Mesenteric fat pad (tissue), 1 donor: Measurements from ENCODE around the gene LRP1B. TPM values are rescaled to one million over a fixed set of nuclear protein-coding genes. Genes with fewer than 3 reads are reported as not detected.
"Not testable (repeated sequence)": the region's sequence is repeated elsewhere in the genome, so short reads cannot be mapped to it uniquely, and the experiment has no call there.

Source experiments
- DNase-seq: peaks from one replicate; pipeline ENCODE4 v3.0.0-alpha.2; 2020; ENCODE audit warnings: low spot score
- total RNA-seq: library from RNA; stranded (reverse); fragmentation: NEBNext Ultra II Directional; extraction: Animal tissue kit (Norgen Biotek cat#: 25700); gene quantifications from one replicate; pipeline ENCODE4 v1.2.1, GENCODE V29; 2021
- donor health status: DM: yes; HTN: yes; CAD: no.

The LRP1B gene
- total RNA-seq, 1 donor from 2014 or later = 0.22 TPM

DNA sequence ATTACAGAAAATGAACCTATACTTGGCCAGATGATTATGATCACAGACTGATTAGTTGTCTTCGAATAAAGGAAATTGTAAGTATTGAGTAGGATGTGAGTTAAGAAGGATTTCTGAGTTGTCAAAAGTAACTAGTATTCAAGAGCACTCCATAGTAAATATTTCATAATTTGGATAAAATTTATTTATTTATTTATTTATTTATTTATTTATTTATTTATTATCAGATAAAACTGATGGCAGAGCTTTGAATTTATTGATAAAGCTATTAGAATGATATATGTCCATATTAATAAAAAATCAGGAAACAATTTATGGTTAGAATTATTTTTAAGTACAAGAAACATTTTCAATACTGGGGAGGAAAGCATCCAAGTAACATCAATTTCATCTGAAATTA, 1634.1 kb downstream of the LRP1B start:
- no peak for DNase-seq

DNA sequence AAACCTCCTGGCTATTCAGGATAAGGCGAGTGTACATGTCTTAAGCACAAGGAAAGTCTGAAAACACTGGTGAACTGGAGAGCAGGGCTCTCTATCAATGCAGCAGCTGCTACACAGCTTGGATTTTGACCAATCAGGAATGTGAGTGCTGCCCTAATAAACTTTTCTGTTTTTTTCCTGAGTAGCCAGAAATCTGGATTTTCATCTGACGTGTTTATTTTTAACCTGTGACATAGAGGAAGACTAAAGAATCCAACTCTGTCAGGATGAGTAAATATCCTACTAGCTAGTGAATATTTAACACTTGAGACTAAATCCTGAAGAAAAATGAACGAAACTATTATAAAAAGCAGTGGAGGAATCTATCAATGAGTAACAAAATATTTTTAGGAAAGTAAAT, 1638.9 kb downstream of the LRP1B start:
- no peak for DNase-seq

DNA sequence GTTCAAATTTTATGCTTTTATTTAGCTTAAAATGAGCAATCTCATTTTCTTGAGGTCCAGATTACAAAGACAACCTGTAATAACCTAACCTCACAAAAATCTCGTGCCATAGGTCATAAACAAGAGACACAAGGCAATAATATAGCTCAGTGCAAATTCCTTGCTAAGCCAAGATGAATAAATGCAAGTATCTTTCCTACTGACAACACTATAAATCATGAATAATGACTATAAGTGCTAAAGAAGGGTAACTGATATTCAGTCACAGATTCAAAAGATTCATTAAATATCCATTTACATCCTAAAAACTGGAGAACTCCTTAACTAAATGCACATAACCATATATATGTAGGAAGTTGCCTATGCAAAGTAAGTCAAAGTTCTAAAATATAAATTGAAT, 1641.6 kb downstream of the LRP1B start:
- DNase-seq = no peak

DNA sequence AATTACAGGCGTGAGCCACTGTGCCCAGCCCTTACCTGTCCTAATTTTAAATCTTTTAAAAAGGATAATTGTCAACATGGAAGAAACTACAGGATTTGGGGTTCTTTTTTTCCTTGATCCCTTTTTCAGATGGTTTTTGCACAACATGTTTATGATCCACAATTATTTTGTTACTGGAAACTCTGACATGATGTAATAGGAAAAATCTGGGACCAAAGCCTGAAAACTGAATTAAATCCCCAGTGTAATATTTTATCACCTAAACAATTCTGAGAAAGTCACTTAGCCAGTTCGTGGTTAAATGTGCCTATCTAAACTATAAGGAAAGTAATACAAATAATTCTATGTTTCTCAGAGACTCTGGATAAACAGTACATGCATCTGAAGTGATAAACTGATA, 1649.7 kb downstream of the LRP1B start:
- DNase-seq = no peak

DNA sequence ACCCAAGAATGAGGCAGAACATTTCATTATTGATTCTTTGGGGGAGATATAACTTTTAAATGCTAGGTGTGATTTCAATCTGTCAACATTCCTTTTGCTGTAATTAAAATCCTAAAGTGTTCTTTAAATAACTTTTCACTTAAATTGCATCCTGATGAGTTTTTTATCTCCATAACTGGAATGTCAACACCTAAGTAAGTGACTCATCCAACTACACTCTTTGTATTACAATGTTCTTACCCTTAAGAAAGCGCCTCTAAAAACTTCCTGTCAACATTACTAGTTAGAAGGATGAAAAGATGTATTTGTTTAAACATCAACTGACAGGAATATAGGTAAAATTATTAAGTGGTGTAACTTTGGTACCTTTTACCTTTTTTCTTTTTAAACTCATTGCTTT, 1657.0 kb downstream of the LRP1B start:
- DNase-seq = no peak

DNA sequence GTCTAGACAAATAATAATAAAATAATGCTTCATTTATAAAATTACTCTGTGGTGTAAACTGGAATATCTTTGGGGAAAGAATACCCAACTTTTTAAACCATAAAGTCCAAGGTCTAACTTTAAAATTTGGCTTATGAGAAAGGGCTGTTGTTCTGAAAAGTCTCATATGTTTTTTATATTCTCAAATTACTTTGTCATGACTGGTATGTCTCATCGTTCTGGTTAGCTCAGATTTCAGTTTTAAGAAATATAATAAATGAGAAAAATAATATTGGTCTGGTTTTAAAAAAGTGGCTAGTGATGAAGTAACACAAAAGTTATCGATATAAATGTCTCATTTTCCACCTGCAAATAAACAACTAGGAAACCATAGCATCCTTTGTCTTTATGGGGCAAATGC, 1658.1 kb downstream of the LRP1B start:
- DNase-seq = no peak

DNA sequence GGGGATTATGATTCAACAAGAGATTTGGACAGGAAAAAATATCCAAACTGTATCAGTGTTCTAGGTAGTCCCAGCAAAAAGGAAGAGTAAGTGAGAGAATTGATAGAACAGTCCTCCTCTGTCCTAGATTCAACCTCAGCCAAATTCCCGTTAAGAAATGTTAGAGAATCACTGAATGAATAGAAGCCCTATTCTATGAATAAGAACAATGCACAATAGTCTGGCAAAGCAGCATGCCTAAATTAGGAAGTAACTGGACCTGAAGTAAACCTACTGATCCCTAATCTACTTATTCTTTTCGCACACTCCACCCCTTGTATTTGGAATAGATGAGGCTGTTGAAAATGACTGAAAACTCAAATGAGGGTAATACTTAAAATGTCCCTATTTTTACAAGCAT, 1665.5 kb downstream of the LRP1B start:
- DNase-seq = no peak

DNA sequence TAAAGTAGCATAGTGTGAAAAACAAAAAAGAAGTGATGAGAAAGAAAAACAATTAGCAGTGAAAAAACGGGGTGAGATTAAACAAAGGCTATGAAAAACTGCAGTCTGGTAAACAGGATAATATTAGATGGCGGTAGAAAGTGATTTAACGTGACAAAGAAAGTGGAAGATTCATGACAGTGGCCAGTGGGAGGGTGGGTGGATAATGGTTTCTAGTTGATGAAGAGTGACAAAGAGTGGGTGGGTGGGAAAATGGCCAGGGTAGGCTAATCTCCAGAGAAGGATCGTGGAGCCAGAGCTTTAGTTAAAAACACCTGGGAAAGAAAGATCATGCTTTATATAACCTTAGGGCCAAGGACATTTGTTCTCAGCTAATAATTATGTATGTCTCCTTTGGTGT, 1667.8 kb downstream of the LRP1B start:
- no peak for DNase-seq

DNA sequence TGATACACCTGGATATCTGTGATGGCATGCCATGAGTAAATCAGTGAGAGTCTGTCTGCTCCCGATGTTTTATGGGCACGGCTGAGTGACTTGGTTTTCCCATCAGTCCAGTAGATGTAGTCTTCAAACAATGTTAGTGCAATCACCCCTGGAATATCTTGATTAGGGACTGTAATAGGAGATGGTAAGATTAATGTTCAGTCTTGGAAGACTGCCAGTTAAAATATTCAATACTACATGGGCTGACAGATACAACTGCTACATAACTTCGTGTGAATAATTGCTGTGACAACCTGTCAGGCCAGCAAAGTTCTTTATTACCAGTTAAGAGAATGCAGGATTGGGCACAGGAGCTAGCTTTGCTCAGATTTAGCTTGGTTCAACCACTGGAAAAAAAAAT, 1673.3 kb downstream of the LRP1B start:
- DNase-seq = no peak

DNA sequence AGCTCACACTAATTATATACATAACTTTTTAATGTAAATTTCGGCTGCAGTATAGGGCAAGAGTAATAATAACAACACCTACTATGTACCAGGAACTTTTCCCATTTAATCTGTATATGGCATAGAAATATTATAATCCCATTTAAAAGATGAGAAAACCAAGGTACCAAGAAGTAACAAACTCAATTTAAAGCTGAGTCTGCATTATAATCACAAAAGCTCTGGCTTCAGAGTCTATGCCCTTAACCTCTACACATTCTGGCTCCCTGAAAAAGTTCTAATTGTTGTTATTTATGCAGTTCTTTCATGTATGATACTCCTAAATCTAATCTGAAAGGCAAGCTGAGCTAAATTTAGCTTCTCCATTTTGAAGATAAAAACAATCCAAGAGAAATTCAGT, 1675.5 kb downstream of the LRP1B start:
- DNase-seq = no peak

DNA sequence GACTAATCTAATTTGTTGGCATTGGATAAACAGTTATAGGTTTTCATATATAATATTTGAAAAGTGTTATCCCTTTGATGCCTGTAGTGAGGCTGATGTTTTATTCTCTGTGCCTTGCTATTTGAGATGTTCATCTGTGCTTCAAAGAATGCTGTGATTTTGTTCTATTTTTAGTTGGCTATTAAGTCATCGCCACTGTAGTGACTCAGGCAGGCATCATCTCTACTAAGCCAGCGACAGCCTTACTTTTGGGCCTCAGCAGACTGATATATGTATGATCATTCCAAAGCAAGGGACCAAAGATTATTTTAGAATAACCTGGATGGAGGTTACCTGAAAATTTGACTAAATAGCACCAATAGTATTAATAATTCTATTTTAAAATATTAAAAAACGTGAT, 1676.1 kb downstream of the LRP1B start:
- no peak for DNase-seq

DNA sequence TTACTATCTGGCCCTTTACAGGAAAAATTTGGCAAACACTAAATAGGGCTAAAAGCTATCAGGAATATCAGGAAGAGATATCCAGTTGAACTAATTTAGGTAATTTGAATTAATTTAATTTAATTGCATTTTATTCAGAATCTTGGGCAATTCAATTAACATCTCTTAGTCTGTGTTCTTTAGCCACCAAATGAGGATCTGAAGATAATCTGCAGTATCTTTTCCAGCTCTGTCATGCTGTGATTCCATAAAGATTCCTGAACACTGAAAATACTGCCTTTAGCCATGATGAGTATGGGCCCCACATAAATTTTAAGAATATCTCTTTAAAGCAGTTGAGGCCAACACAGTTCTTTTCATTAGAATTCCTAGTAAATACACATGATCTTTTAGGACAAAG, 1679.5 kb downstream of the LRP1B start:
- no peak for DNase-seq

DNA sequence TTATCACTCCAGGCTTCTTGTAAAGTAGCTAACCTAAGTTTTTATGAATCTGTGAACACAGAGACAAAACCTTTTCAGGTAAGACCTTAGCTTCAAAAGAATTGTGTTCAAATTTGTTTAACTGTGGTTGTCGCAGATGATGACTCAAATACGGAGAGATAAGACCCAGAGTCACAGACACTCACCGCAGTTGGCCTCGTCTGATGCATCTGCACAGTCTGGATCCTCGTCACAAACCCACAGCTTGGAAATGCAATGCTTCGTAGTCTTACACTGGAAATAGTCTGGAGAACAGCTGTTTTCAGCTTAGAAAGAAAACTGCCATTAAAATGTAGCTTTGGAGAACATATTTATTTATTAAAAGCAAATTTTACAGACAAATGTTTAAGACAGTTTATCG, 1688.5 kb downstream of the LRP1B start:
- no peak for DNase-seq

DNA sequence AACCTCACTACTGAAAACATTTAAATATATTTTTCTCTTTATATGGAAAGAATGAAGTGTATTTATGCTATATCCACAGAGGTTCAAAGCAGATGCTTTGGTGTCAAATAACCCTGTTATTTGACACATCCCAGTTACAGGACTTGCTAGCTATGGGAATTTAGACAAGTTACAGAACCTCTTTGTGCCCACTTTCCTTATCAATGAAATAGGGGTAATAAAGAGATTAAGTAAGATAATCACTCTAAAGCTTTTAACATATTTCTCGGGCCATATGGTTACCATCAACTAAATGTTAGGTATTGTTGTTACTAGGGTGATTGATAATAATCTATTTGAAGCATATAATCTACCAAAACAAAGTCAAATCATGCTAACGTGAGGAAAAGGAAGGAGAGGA, 1690.0 kb downstream of the LRP1B start:
- DNase-seq = no peak

DNA sequence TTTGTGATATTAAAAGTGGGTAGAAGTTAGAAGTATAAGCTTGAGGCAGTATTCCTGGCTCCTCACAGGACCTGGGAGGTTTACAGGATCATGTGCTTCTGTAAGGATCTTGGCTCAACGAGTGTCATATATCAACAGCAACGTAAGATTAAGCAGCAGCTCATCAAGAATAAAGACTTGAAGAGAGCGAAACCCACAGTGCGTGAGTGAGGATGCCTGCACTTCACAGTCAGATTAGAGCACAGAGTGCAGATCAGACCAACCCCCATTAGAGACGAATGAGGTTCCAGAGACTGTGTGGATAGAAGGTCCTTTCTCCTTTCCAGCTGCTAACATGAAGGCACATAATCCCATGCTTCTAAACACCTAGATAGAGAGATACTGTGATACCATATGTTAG, 1693.9 kb downstream of the LRP1B start:
- DNase-seq = no peak

DNA sequence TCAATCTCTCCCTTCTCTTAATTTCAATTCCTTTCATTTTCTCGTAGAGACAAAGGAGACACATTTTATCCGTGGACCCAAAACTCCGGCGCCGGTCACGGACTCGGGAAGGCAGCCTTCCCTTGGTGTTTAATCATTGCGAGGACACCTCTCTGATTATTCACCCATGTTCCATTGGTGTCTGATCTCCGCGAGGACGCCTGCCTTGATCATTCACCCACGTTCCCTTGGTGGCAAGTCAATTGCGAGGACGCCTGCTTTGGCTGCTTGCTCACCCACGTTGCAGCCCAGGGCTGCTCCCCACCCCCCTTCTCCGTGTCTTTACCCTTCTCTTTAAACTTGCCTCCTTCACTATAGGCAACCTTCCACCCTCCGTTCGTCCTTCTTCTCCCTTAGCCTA, 1703.8 kb downstream of the LRP1B start:
- DNase-seq = not testable (repeated sequence)

DNA sequence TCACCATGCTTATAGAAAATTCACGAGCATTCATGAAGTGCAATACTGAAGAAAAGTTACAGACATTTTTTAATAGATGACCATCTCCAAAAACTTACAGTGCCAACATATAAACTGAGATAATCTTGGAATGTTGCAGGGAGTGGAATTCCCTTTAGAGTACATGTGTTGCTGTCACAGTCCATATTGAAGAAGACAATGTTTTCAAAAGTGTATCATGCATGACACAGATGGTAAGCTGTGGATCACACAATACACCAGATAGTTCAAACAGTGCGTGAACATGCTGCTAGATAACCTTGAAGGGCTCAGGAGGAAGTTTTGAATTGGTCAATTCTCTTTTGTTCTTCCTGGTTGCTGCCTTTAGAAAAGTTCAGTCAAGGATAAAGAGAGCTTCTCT, 1706.3 kb downstream of the LRP1B start:
- no peak for DNase-seq

DNA sequence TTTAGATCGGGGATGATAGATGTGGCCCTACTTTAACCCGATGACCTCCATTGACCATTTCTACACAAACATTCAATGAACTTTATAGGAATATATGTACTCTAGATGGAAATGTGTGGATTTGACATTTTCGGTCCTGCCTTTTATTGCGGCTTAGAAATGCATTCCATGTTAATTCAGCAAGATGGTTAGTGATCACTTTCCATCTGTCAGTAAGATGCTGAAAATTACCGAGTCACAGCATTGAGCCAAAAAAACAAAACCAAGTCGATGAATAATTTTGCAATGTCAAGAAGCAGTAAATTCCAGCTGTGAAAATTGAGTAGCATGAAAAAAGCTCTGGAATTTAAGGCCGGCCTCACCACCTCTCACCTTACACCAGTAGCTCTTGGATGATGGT, 1708.1 kb downstream of the LRP1B start:
- DNase-seq = no peak

DNA sequence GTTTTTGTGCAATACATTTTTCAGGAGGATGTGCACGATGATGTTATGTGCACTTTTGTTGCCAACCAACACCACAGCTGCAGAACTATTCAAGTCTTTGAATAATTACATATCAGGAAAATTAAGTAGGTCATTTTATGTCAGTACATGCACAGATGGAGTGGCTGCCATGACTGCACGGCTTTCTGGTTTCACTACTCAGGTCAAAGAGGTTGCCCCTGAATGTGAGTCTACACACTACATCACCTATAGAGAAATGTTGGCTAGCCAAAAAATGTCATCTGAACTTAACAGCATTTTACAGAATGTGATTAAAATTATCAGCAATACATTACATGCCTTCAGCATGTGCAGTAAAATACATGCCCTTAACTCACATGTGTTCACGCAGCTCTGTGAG, 1713.3 kb downstream of the LRP1B start:
- no peak for DNase-seq

DNA sequence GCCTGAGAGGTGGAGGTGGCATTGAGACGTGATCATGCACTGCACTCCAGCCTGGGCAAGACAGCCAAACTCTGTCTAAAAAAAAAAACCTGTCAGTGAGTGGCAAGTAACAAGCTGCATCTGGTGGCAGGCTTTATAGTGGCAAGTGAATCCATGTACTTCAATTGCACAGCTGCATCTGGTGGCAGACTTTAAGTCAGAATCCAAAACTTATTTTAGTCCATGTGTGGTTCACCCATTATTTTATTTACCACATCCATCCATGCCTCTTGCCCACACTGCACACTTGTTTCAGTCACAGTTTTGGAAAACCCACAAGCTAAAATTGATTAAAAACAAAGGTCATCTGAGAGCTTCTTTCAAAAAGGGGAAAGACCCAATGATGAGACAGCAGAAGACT, 1714.2 kb downstream of the LRP1B start:
- DNase-seq = no peak

DNA sequence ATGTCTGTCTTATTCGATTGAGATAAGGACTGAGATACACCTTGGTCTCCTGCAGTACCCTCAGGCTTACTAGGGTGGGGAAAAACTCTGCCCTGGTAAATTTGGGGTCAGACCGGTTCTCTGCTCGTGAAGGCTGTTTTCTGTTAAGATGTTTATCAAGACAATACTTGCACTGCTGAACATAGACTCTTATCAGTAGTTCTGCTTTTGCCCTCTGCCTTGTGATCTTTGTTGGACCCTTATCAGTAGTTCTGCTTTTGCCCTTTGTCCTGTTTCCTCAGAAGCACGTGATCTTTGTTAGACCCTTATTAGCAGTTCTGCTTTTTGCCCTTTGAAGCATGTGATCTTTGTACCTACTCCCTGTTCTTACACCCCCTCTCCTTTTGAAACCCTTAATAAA, 1715.8 kb downstream of the LRP1B start:
- not testable (repeated sequence) for DNase-seq

DNA sequence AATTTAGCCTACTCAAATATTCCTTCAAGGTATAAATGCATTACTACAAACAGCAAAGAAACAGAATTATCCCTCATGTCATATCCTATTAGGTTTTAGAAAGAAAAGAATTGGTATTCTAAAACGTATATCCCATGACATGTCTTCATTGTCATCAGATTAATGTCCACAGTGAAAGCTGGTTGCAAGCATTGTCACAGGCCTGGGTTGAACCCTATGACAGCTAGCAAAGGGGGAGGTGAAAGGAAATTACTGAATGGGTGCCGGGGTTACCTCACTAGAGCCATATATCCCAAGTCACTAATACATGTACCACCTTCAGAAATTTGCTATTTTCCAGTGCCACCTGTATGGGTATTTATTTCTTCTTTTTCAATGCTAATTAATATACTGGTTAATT, 1720.1 kb downstream of the LRP1B start:
- no peak for DNase-seq

DNA sequence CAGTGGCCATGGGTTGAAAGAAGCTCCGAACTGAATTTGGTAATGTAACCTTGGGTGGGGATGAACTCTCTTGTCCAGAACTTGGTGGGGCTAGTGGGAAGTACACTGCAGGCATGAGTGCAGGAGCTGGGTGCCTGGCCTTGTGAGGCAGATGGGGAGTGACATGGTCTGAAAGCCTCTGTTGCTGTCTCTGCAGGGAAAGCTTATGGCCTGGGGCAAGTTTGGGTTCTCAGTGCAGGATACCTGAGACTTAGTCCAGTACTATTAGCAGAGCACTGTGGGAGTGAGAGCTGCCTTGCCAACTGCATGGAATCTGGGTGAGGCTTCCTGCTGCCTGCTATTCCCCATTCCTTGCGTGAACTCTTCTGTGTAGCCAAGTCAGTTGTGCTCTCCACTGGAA, 1729.8 kb downstream of the LRP1B start:
- DNase-seq = no peak

DNA sequence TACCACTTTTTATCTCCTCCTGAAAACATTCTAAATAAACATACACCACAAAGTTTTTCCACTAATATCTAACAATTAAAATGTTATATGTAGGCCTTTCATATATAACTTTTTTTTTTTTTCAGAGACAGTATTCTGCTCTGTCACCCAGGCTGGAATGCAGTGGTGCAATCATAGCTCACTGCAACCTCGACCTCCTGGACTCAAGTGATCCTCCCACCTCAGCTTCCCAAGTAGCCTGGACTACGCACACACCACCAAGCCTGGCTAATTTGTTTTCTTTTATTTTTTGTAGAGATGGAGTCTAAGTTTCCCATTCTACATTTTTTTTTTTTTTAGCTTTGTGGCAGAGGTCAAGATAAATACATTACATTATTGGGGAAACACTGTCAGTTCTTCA, 1738.0 kb downstream of the LRP1B start:
- DNase-seq = no peak

DNA sequence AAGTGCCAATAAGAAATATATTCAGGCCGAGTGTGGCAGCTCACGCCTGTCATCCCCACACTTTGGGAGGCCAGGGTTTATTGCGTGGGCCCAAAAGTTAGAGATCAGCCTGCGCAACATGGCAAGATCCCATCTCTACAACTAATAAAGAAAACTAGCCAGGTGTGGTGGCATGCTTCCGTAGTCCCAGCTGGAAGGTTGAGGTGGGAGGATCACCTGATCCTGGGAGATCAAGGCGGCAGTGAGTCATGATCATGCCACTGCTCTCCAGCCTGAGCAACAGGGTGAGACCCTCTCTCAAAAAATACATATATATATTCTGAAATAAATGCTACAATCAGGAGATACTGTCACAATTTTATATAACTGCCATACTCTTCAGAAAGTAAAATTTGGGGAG, 1745.9 kb downstream of the LRP1B start:
- no peak for DNase-seq
